NB4 (cell line): ENCODE measurements around the gene RAB24.

Experiments used
- MYC ChIP-seq: IDR thresholded peaks from 2 replicates; pipeline ENCODE4 v1.6.1; 2011; ENCODE audit warnings: low read depth, low read length
- POLR2A ChIP-seq: IDR thresholded peaks from 2 replicates; pipeline ENCODE4 v1.6.1; 2011; ENCODE audit warnings: mild to moderate bottlenecking; ENCODE audit not compliant: insufficient read length; ENCODE audit errors: extremely low read depth
- TF ChIP-seq, protein P1 (sequence below): IDR thresholded peaks from one replicate; pipeline ENCODE4 v1.5.1; 2012; ENCODE audit warnings: low read depth, low read length
- TF ChIP-seq, protein P2 (sequence below): IDR thresholded peaks from 2 replicates; pipeline ENCODE4 v1.6.1; 2011; ENCODE audit warnings: low read depth, low read length

DNA sequence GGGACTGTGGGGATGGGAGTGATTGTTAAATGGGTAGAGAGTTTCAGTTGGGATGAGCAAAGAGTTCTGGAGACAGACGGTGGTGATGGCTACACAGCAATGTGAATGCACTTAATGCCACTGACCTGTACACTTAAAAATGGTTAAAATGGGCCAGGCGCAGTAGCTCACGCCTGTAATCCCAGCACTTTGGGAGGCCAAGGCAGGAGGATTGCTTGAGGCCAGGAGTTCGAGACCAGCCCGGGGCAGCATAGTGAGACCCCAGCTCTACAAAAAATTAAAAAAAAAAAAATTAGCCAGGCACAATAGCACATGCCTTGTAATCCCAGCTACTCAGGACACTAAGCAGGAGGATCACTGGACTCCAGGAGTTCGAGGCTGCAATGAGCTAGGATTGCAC is 40.3 kb upstream of the RAB24 start:
- TF ChIP-seq, protein P1, sequence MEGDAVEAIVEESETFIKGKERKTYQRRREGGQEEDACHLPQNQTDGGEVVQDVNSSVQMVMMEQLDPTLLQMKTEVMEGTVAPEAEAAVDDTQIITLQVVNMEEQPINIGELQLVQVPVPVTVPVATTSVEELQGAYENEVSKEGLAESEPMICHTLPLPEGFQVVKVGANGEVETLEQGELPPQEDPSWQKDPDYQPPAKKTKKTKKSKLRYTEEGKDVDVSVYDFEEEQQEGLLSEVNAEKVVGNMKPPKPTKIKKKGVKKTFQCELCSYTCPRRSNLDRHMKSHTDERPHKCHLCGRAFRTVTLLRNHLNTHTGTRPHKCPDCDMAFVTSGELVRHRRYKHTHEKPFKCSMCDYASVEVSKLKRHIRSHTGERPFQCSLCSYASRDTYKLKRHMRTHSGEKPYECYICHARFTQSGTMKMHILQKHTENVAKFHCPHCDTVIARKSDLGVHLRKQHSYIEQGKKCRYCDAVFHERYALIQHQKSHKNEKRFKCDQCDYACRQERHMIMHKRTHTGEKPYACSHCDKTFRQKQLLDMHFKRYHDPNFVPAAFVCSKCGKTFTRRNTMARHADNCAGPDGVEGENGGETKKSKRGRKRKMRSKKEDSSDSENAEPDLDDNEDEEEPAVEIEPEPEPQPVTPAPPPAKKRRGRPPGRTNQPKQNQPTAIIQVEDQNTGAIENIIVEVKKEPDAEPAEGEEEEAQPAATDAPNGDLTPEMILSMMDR: no peak
- TF ChIP-seq POLR2A (no peak), MYC (no peak)
- TF ChIP-seq, protein P2, sequence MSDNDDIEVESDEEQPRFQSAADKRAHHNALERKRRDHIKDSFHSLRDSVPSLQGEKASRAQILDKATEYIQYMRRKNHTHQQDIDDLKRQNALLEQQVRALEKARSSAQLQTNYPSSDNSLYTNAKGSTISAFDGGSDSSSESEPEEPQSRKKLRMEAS: no peak
